M059J (cell line): ENCODE measurements around the gene CDR2. TPM values are rescaled to one million over a fixed set of nuclear protein-coding genes. Genes with fewer than 3 reads are reported as not detected.
"Not testable (repeated sequence)": the region's sequence is repeated elsewhere in the genome, so short reads cannot be mapped to it uniquely, and the experiment has no call there.

Experiments
- DNase-seq: peaks from one replicate; pipeline ENCODE4 v3.0.0-alpha.2; 2012; ENCODE audit warnings: low read depth
- total RNA-seq: library from RNA; depleted of rRNA; stranded (reverse); fragments of >200 nt; shearing (Covaris generic); gene quantifications from 2 replicates; pipeline ENCODE4 v1.2.3, GENCODE V29; 2014

Gene CDR2
- total RNA-seq, 1 experiment from 2014 or later: 51.1 TPM

- no peak for DNase-seq
Measured at GRCh38 chr16:22375963-22376640, 1.7 kb upstream of the CDR2 start.

GRCh38 chr16:22375117-22375962 is 921 bp upstream of the CDR2 start:
- DNase-seq: no peak

- peak; percentile 36 for DNase-seq
Measured at GRCh38 chr16:22373662-22374310, 633 bp downstream of the CDR2 start.

GRCh38 chr16:22372882-22373661 is 1.3 kb downstream of the CDR2 start:
- no peak for DNase-seq

- peak; percentile 34 for DNase-seq
Measured at GRCh38 chr16:22370038-22370820, 4.2 kb downstream of the CDR2 start.

GRCh38 chr16:22369221-22369811 is 5.1 kb downstream of the CDR2 start:
- peak; percentile 63 for DNase-seq

- not testable (repeated sequence) for DNase-seq
Measured at GRCh38 chr16:22368200-22368826, 6.1 kb downstream of the CDR2 start.

- DNase-seq: no peak
Measured at GRCh38 chr16:22366889-22367288, 7.5 kb downstream of the CDR2 start.

GRCh38 chr16:22366371-22366770 is 8.0 kb downstream of the CDR2 start:
- no peak for DNase-seq

GRCh38 chr16:22364241-22364640 is 10.2 kb downstream of the CDR2 start:
- DNase-seq: no peak

GRCh38 chr16:22360963-22361659 is 13.3 kb downstream of the CDR2 start:
- no peak for DNase-seq

- DNase-seq: no peak
Measured at GRCh38 chr16:22359679-22360078, 14.7 kb downstream of the CDR2 start.

GRCh38 chr16:22358000-22358399 is 16.4 kb downstream of the CDR2 start:
- DNase-seq: no peak

- DNase-seq: no peak
Measured at GRCh38 chr16:22357635-22357971, 16.8 kb downstream of the CDR2 start.

GRCh38 chr16:22356930-22357634 is 17.3 kb downstream of the CDR2 start:
- no peak for DNase-seq

- no peak for DNase-seq
Measured at GRCh38 chr16:22355487-22355908, 18.9 kb downstream of the CDR2 start.

GRCh38 chr16:22353933-22354541 is 20.4 kb downstream of the CDR2 start:
- DNase-seq: no peak

- peak; percentile 89 for DNase-seq
Measured at GRCh38 chr16:22353191-22353919, 21.1 kb downstream of the CDR2 start.
